Limb (tissue), 2 donors: ENCODE results near the gene DCXR.

Experiments used
- DNase-seq, 2 donors: peaks; one replicate each; pipeline ENCODE4 v3.0.0-alpha.2; 2016; ENCODE audit errors: extremely low spot score in 2 of 2

The DCXR gene

GRCh38 chr17:81998691-81999438 lies 38.6 kb downstream of the DCXR start:
- no peak for DNase-seq

- DNase-seq, result no peak
These were observed 39.3 kb downstream of the DCXR start for GRCh38 chr17:81998212-81998611.

- no peak for DNase-seq
These were observed 40.6 kb downstream of the DCXR start for GRCh38 chr17:81996757-81997441.

GRCh38 chr17:81996232-81996756 lies 41.2 kb downstream of the DCXR start:
- no peak for DNase-seq

GRCh38 chr17:81995463-81996231 lies 41.9 kb downstream of the DCXR start:
- DNase-seq, result peak in 1 of 2 donors; percentile 28

- peak in 1 of 2 donors; percentile 56 for DNase-seq
These were observed 42.7 kb downstream of the DCXR start for GRCh38 chr17:81994593-81995462.

GRCh38 chr17:81993729-81994592 lies 43.5 kb downstream of the DCXR start:
- no peak for DNase-seq

GRCh38 chr17:81992306-81993102 lies 45.0 kb downstream of the DCXR start:
- no peak for DNase-seq

- DNase-seq, result peak in 1 of 2 donors; percentile 74
These were observed 45.7 kb downstream of the DCXR start for GRCh38 chr17:81991684-81992305.

- DNase-seq, result no peak
These were observed 46.4 kb downstream of the DCXR start for GRCh38 chr17:81990836-81991683.

GRCh38 chr17:81987161-81987770 lies 50.2 kb downstream of the DCXR start:
- DNase-seq, result no peak

- no peak for DNase-seq
These were observed 50.9 kb downstream of the DCXR start for GRCh38 chr17:81986606-81987005.
